ENCODE measurements around the gene SAMD1.

DNA sequence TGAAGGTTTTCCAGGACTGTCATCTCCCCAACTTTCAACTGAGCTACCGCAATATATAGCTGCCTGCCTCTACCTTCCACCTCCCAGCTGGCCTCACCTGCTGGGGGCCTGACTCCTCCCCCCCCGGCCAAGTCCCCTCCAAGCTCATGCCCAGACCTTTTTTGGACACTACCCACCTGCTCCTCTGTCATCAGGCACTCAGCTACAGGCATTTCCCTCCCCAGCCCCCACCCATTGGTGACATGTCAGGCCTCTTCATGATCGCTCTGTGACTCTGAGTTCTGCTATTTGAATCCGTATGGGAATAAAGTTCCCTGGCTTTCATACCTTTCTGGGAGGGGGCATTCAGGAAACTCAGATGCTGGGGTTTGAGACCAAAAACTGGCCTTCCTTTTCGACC, 25.2 kb upstream of the SAMD1 start:
- TF ChIP-seq, protein P1, sequence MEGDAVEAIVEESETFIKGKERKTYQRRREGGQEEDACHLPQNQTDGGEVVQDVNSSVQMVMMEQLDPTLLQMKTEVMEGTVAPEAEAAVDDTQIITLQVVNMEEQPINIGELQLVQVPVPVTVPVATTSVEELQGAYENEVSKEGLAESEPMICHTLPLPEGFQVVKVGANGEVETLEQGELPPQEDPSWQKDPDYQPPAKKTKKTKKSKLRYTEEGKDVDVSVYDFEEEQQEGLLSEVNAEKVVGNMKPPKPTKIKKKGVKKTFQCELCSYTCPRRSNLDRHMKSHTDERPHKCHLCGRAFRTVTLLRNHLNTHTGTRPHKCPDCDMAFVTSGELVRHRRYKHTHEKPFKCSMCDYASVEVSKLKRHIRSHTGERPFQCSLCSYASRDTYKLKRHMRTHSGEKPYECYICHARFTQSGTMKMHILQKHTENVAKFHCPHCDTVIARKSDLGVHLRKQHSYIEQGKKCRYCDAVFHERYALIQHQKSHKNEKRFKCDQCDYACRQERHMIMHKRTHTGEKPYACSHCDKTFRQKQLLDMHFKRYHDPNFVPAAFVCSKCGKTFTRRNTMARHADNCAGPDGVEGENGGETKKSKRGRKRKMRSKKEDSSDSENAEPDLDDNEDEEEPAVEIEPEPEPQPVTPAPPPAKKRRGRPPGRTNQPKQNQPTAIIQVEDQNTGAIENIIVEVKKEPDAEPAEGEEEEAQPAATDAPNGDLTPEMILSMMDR (conservative IDR thresholded peaks at IDR 0.05): no peak
- TF ChIP-seq ZFX (IDR thresholded peaks at IDR 0.05): no peak

Data from C4-2B (cell line).